H1 (cell line): ENCODE measurements around the gene AUH. TPM values are rescaled to one million over a fixed set of nuclear protein-coding genes. Genes with fewer than 3 reads are reported as not detected.

ENCODE experiments used
- CTCF ChIA-PET: fragments of 300-600 bp; sonication (Branson Sonifier 250); formaldehyde crosslinking; loops from one replicate; lab custom pipeline; 2021; ENCODE audit not compliant: partially characterized antibody; lab: Charles Lee
- POLR2A ChIA-PET: fragments of 300-600 bp; sonication (Branson Sonifier 250); formaldehyde crosslinking; loops from one replicate; lab custom pipeline; 2021; ENCODE audit warnings: inconsistent platforms; ENCODE audit not compliant: partially characterized antibody; lab: Charles Lee
- DNase-seq, 2 experiments: peaks; one replicate each; pipeline versions ENCODE4 v3.0.0 to v3.0.0-alpha.2; 2010 to 2022; ENCODE audit warnings: low spot score in 2 of 2, low read depth in 1 of 2, mixed read lengths in 1 of 2
- FAIRE-seq: peaks from 2 replicates; lab custom pipeline; 2011; peaks lifted over from hg19 to GRCh38; lab: Jason Lieb, UNC
- H2AFZ ChIP-seq: 2 replicates; pipeline ENCODE4 v1.8.1; 2012; ENCODE audit warnings: low read length, inconsistent platforms
- H2AK5ac ChIP-seq: 2 replicates; pipeline ENCODE4 v1.6.1; 2013; ENCODE audit warnings: low read depth, low read length
- H2BK120ac ChIP-seq: replicated peaks from 2 replicates; pipeline ENCODE3; 2013; ENCODE audit warnings: low read depth, low read length, inconsistent platforms
- H2BK12ac ChIP-seq: 2 replicates; pipeline ENCODE4 v1.6.1; 2013; ENCODE audit warnings: low read depth, low read length
- H2BK15ac ChIP-seq: 2 replicates; pipeline ENCODE4 v1.6.1; 2013; ENCODE audit warnings: low read length
- H2BK20ac ChIP-seq: 2 replicates; pipeline ENCODE4 v1.6.1; 2013; ENCODE audit warnings: low read length
- H2BK5ac ChIP-seq: 2 replicates; pipeline ENCODE4 v1.6.1; 2013; ENCODE audit warnings: low read depth, low read length
- H3K14ac ChIP-seq: 2 replicates; pipeline ENCODE4 v1.6.1; 2013; ENCODE audit warnings: inconsistent platforms; ENCODE audit not compliant: insufficient read length
- H3K18ac ChIP-seq: 2 replicates; pipeline ENCODE4 v1.6.1; 2013; ENCODE audit warnings: low read length; ENCODE audit errors: extremely low read depth
- H3K23ac ChIP-seq: 2 replicates; pipeline ENCODE4 v1.6.1; 2013; ENCODE audit warnings: inconsistent platforms; ENCODE audit not compliant: insufficient read length
- H3K23me2 ChIP-seq: 2 replicates; pipeline ENCODE4 v1.6.1; 2013; ENCODE audit warnings: low read depth, low read length
- H3K27ac ChIP-seq: 2 replicates; pipeline ENCODE4 v1.6.1; 2011; ENCODE audit warnings: low read depth, low read length, inconsistent platforms
- H3K27me3 ChIP-seq, 4 experiments: replicated peaks in 1 of 4; 1 replicate in 1 of 4; 2 replicates in 3 of 4; pipeline versions ENCODE4 v1.6.1 to v1.8.1; 2011 to 2013; ENCODE audit warnings: low read length in 3 of 4, mild to moderate bottlenecking in 3 of 4, inconsistent platforms in 2 of 4, mixed read lengths in 2 of 4, moderate library complexity in 1 of 4; ENCODE audit not compliant: control insufficient read depth in 3 of 4, insufficient read depth in 3 of 4; ENCODE audit errors: extremely low read depth in 1 of 4
- H3K36me3 ChIP-seq, 4 experiments: 2 replicates each; pipeline versions ENCODE4 v1.6.1 to v1.8.1; 2011 to 2013; ENCODE audit warnings: mild to moderate bottlenecking in 4 of 4, low read length in 3 of 4, moderate library complexity in 2 of 4, control low read depth in 1 of 4, inconsistent platforms in 1 of 4; ENCODE audit not compliant: insufficient read depth in 4 of 4, control insufficient read depth in 2 of 4
- H3K4ac ChIP-seq: replicated peaks from 2 replicates; pipeline ENCODE3; 2013; ENCODE audit warnings: low read length, low read depth, mixed read lengths, inconsistent platforms; ENCODE audit not compliant: insufficient read length
- H3K4me1 ChIP-seq, 4 experiments: replicated peaks in 1 of 4; 1 replicate in 1 of 4; 2 replicates in 3 of 4; pipeline versions ENCODE4 v1.6.1 to v1.8.1; 2011 to 2013; ENCODE audit warnings: low read length in 3 of 4, inconsistent platforms in 2 of 4, mixed read lengths in 1 of 4; ENCODE audit not compliant: insufficient read depth in 4 of 4, control insufficient read depth in 3 of 4
- H3K4me2 ChIP-seq, 2 experiments: 2 replicates each; pipeline versions ENCODE4 v1.6.1 to v1.8.1; 2011 to 2013; ENCODE audit warnings: low read depth in 2 of 2, low read length in 2 of 2, control low read depth in 1 of 2, inconsistent platforms in 1 of 2, mild to moderate bottlenecking in 1 of 2; ENCODE audit not compliant: insufficient read depth in 1 of 2
- H3K4me3 ChIP-seq, 4 experiments: fragments of 200-600, 300-600 bp in 1 of 4; sonication (generic), shearing (Covaris generic), sonication (Bioruptor Twin) in 1 of 4; 2 replicates each; pipeline versions ENCODE4 v1.5.1 to v1.8.1; 2011 to 2016; ENCODE audit warnings: low read length in 4 of 4, low read depth in 3 of 4, control low read depth in 2 of 4, inconsistent platforms in 2 of 4, mild to moderate bottlenecking in 2 of 4, mixed read lengths in 1 of 4, moderate library complexity in 1 of 4; ENCODE audit not compliant: insufficient read depth in 2 of 4; ENCODE audit errors: extremely low read depth in 1 of 4
- H3K56ac ChIP-seq: replicated peaks from 2 replicates; pipeline ENCODE3; 2013; ENCODE audit warnings: low read depth, mild to moderate bottlenecking, mixed read lengths, low read length, inconsistent platforms; ENCODE audit not compliant: insufficient read length
- H3K79me1 ChIP-seq: 2 replicates; pipeline ENCODE4 v1.6.1; 2013; ENCODE audit warnings: low read depth, low read length, control low read depth
- H3K79me2 ChIP-seq, 2 experiments: 2 replicates each; pipeline versions ENCODE4 v1.6.1 to v1.8.1; 2012 to 2013; ENCODE audit warnings: low read length in 2 of 2, mild to moderate bottlenecking in 2 of 2, inconsistent platforms in 1 of 2; ENCODE audit not compliant: insufficient read depth in 2 of 2, control insufficient read depth in 1 of 2
- H3K9ac ChIP-seq, 4 experiments: replicated peaks in 1 of 4; 1 replicate in 1 of 4; 2 replicates in 3 of 4; pipeline versions ENCODE4 v1.6.1 to v1.8.1; 2011 to 2013; ENCODE audit warnings: low read depth in 3 of 4, low read length in 3 of 4, control low read depth in 2 of 4, mild to moderate bottlenecking in 2 of 4, moderate library complexity in 2 of 4, inconsistent platforms in 1 of 4; ENCODE audit errors: extremely low read depth in 1 of 4
- H3K9me3 ChIP-seq, 2 experiments: 2 replicates each; pipeline versions ENCODE4 v1.6.1 to v1.8.1; 2012 to 2013; ENCODE audit warnings: mild to moderate bottlenecking in 2 of 2, moderate library complexity in 2 of 2, control low read depth in 1 of 2, inconsistent platforms in 1 of 2, low read depth in 1 of 2, low read length in 1 of 2, mixed read lengths in 1 of 2; ENCODE audit not compliant: insufficient read depth in 2 of 2
- H4K20me1 ChIP-seq, 2 experiments: replicated peaks in 1 of 2; 2 replicates each; pipeline versions ENCODE3 to v1.8.1; 2011 to 2013; ENCODE audit warnings: inconsistent platforms in 2 of 2, low read length in 2 of 2, mild to moderate bottlenecking in 1 of 2; ENCODE audit not compliant: insufficient read depth in 2 of 2, control insufficient read depth in 1 of 2
- H4K5ac ChIP-seq: 2 replicates; pipeline ENCODE4 v1.6.1; 2013; ENCODE audit warnings: low read length, low read depth, mixed read lengths, inconsistent platforms; ENCODE audit not compliant: insufficient read length
- H4K8ac ChIP-seq: 2 replicates; pipeline ENCODE4 v1.8.0; 2013; ENCODE audit warnings: mild to moderate bottlenecking, moderate library complexity, low read length, inconsistent platforms; ENCODE audit not compliant: insufficient read depth; ENCODE audit errors: extremely low read depth
- H4K91ac ChIP-seq: replicated peaks from 2 replicates; pipeline ENCODE3; 2013; ENCODE audit warnings: low read length, mixed read lengths, inconsistent platforms; ENCODE audit not compliant: insufficient read length
- ASH2L ChIP-seq: fragments of 200-600, 300-600 bp; sonication (generic); IDR thresholded peaks from one replicate; pipeline ENCODE4 v1.7.1; 2017; ENCODE audit warnings: low read length
- EZH2 ChIP-seq: fragments of 200-600 bp; sonication (generic); IDR thresholded peaks from 2 replicates; pipeline ENCODE4 v1.7.1; 2012; ENCODE audit warnings: low read depth, mild to moderate bottlenecking, moderate library complexity, low read length, inconsistent platforms; ENCODE audit not compliant: severe bottlenecking
- JUN ChIP-seq: IDR thresholded peaks from 2 replicates; pipeline ENCODE4 v1.6.1; 2011; ENCODE audit warnings: low read depth, mild to moderate bottlenecking, improper control_type of control experiment, low read length
- KDM4A ChIP-seq: IDR thresholded peaks from one replicate; pipeline ENCODE4 v1.7.1; 2012; ENCODE audit warnings: low read depth, mild to moderate bottlenecking, moderate library complexity, low read length, inconsistent platforms; ENCODE audit not compliant: severe bottlenecking
- MAFK ChIP-seq: IDR thresholded peaks from 2 replicates; pipeline ENCODE4 v1.6.1; 2012; ENCODE audit warnings: low read depth, mild to moderate bottlenecking, improper control_type of control experiment, low read length
- PHF8 ChIP-seq: fragments of 200-600 bp; sonication (generic); conservative IDR thresholded peaks from 2 replicates; pipeline ENCODE4 v1.7.1; 2012; ENCODE audit warnings: low read depth, mild to moderate bottlenecking, inconsistent platforms, low read length, moderate library complexity
- POLR2A ChIP-seq, 2 experiments: IDR thresholded peaks; 1 replicate in 1 of 2; 2 replicates in 1 of 2; pipeline ENCODE4 v1.6.1; 2011; ENCODE audit warnings: low read depth in 2 of 2, low read length in 2 of 2, mild to moderate bottlenecking in 2 of 2; ENCODE audit errors: control extremely low read depth in 1 of 2
- RNF2 ChIP-seq: fragments of 200-900, 300-1000 bp; sonication (generic); IDR thresholded peaks from 2 replicates; pipeline ENCODE4 v1.7.1; 2016; ENCODE audit warnings: borderline replicate concordance, low read depth, mild to moderate bottlenecking, antibody characterized with exemption, low read length; ENCODE audit not compliant: poor library complexity, severe bottlenecking; ENCODE audit errors: missing control alignments
- RXRA ChIP-seq: IDR thresholded peaks from 2 replicates; pipeline ENCODE4 v1.6.1; 2011; ENCODE audit warnings: low read depth, mild to moderate bottlenecking, low read length, moderate library complexity; ENCODE audit not compliant: insufficient read depth
- SIN3A ChIP-seq, 2 experiments: IDR thresholded peaks in 1 of 2; conservative IDR thresholded peaks in 1 of 2; 2 replicates each; pipeline ENCODE4 v1.6.1; 2011 to 2012; ENCODE audit warnings: low read length in 2 of 2, improper control_type of control experiment in 1 of 2, low read depth in 1 of 2, mild to moderate bottlenecking in 1 of 2
- SP4 ChIP-seq: IDR thresholded peaks from 2 replicates; pipeline ENCODE4 v1.6.1; 2012; ENCODE audit warnings: low read length, inconsistent platforms
- YY1 ChIP-seq: IDR thresholded peaks from 2 replicates; pipeline ENCODE4 v1.6.1; 2011; ENCODE audit warnings: low read depth, mild to moderate bottlenecking, low read length
- WGBS, 2 experiments: shearing (Covaris generic) in 1 of 2; methylation state at CpG; one replicate each; pipeline versions ENCODE4 v1.1.6 to v1.1.7; 2013 to 2015; ENCODE audit warnings: low lambda C conversion rate in 2 of 2, mixed read lengths in 2 of 2, inconsistent platforms in 1 of 2, low coverage in 1 of 2, missing lambda C conversion rate in 1 of 2; ENCODE audit not compliant: insufficient replicate concordance in 2 of 2, insufficient coverage in 1 of 2, insufficient read length in 1 of 2; ENCODE audit errors: extremely low coverage in 1 of 2, missing lambda C conversion rate in 1 of 2; 5-methylcytosine and 5-hydroxymethylcytosine counted together
- polyA plus RNA-seq, 7 experiments: library from polyadenylated mRNA; depleted of rRNA in 3 of 7; stranded (reverse) in 5 of 7; unstranded in 2 of 7; fragments of >200 nt in 5 of 7; fragments of 200-250 nt in 2 of 7; gene quantifications; 1 replicate in 5 of 7; 2 replicates in 1 of 7; 4 replicates in 1 of 7; pipeline versions ENCODE4 v1.2.1 to v1.2.3, GENCODE V29; 2011 to 2013; ENCODE audit warnings: missing spikeins in 2 of 7, mixed read lengths in 2 of 7
- total RNA-seq: library from RNA; stranded (reverse); fragmentation: NEBNext Ultra II Directional; extraction: Animal tissue kit (Norgen Biotek cat#: 25700); gene quantifications from 2 replicates; pipeline ENCODE4 v1.2.1, GENCODE V29; 2021

AUH gene
- total and polyA plus RNA-seq, 2 of the 8 experiments (the other 6 are each of a cell fraction or from before 2014, with no cell fraction given) = 5.8 to 21.9 TPM

GRCh38 chr9:91208837-91209236 is 152.9 kb downstream of the AUH start:
- WGBS, 2 experiments = 85% methylated on average over 5 of the region's 5 CpGs; no CpG with 5 or more reads in 1 of the 2 experiments
- H3K4me2 ChIP-seq = no peak overlapping the region

More at GRCh38 chr9:91208837-91209236, 152.9 kb downstream of the AUH start:
- H3K9me3 ChIP-seq = no peaks in the 10 kb centered on the region
- no peak overlapping the region for H2BK20ac ChIP-seq
- H3K4me3 ChIP-seq = no peak overlapping the region
- no peaks in the 10 kb centered on the region for H3K27me3 ChIP-seq
- no peak overlapping the region for H3K56ac ChIP-seq
- no peak overlapping the region for H2AK5ac ChIP-seq
- no peak overlapping the region for H3K23ac ChIP-seq
- no peaks in the 10 kb centered on the region for H3K4me1 ChIP-seq
- no peaks in the 10 kb centered on the region for H3K79me1 ChIP-seq
- no peaks in the 10 kb centered on the region for H3K23me2 ChIP-seq
- no peak overlapping the region for H3K9ac ChIP-seq
- H4K8ac ChIP-seq = no peak overlapping the region
- no peak overlapping the region for H3K4ac ChIP-seq
- no peak overlapping the region for H3K14ac ChIP-seq
- no peak for TF ChIP-seq SP4
- TF ChIP-seq KDM4A = no peak
- TF ChIP-seq PHF8 = no peak
- TF ChIP-seq RXRA = no peak
- TF ChIP-seq POLR2A (IDR thresholded peaks at IDR 0.05; ENCODE audit: control extremely low read depth in 1 of 2, low read depth in 2 of 2, low read length in 2 of 2) = no peak
- TF ChIP-seq YY1 = no peak
- TF ChIP-seq EZH2 = no peak
- no peak for TF ChIP-seq ASH2L
- TF ChIP-seq MAFK = no peak
- TF ChIP-seq SIN3A (conservative IDR thresholded peaks at IDR 0.05 in 1 of 2, IDR thresholded peaks at IDR 0.05 in 1 of 2; ENCODE audit: low read depth in 1 of 2, low read length in 2 of 2) = no peak
- TF ChIP-seq RNF2 = no peak
- TF ChIP-seq JUN = no peak
- H2AFZ ChIP-seq = no peak overlapping the region
- DNase-seq (no peak), FAIRE-seq (no peak)
- no peak overlapping the region for H3K18ac ChIP-seq
- H3K27ac ChIP-seq = no peak overlapping the region
- no peak overlapping the region for H2BK12ac ChIP-seq
- H4K91ac ChIP-seq = no peak overlapping the region
- no peaks in the 10 kb centered on the region for H4K20me1 ChIP-seq
- H2BK120ac ChIP-seq = no peak overlapping the region
- no peak overlapping the region for H2BK5ac ChIP-seq
- H4K5ac ChIP-seq = no peak overlapping the region
- H3K79me2 ChIP-seq = no peaks in the 10 kb centered on the region
- ChIA-PET POLR2A (no interaction called here), CTCF (no interaction called here)
- 0 out of 8 replicates have a peak, but pooled peaks cover 0 to 2% (median 0%) of the 10 kb centered on the region in 4 experiments for H3K36me3 ChIP-seq
- no peak overlapping the region for H2BK15ac ChIP-seq
